Epithelial cell of esophagus (primary cell): ENCODE measurements around the gene WASL.

Experiments
- DNase-seq: peaks from one replicate; pipeline ENCODE4 v3.0.0; 2010; ENCODE audit warnings: low read depth
- H3K4me3 ChIP-seq: 2 replicates; pipeline ENCODE4 v1.5.1; 2011; ENCODE audit warnings: mild to moderate bottlenecking, low read length, control low read depth
- CTCF ChIP-seq: IDR thresholded peaks from 2 replicates; pipeline ENCODE4 v1.5.1; 2011; ENCODE audit warnings: low read depth, mild to moderate bottlenecking, low read length, control low read depth, inconsistent platforms; ENCODE audit not compliant: insufficient read depth; ENCODE audit errors: missing control alignments

WASL gene

GRCh38 chr7:123789817-123790216 lies 41.0 kb upstream of the WASL start:
- H3K4me3 ChIP-seq = no peak overlapping the region
- DNase-seq = peak; percentile 77
- no peak for TF ChIP-seq CTCF

- H3K4me3 ChIP-seq = no peak overlapping the region
- TF ChIP-seq CTCF = no peak
- DNase-seq = peak; percentile 35
Observed at GRCh38 chr7:123789206-123789784, 40.5 kb upstream of the WASL start.

GRCh38 chr7:123788584-123788983 lies 39.8 kb upstream of the WASL start:
- TF ChIP-seq CTCF = no peak
- no peak overlapping the region for H3K4me3 ChIP-seq

GRCh38 chr7:123787220-123788007 lies 38.6 kb upstream of the WASL start:
- peak; percentile 84 for DNase-seq
- no peak for TF ChIP-seq CTCF
- no peak overlapping the region for H3K4me3 ChIP-seq

More at GRCh38 chr7:123788584-123788983, 39.8 kb upstream of the WASL start:
- DNase-seq = no peak

- no peak overlapping the region for H3K4me3 ChIP-seq
- TF ChIP-seq CTCF = no peak
- peak; percentile 25 for DNase-seq
Observed at GRCh38 chr7:123784263-123784662, 35.5 kb upstream of the WASL start.

- TF ChIP-seq CTCF = no peak
- H3K4me3 ChIP-seq = no peak overlapping the region
- peak; percentile 39 for DNase-seq
Observed at GRCh38 chr7:123783820-123784219, 35.0 kb upstream of the WASL start.
